Measurements from ENCODE around the gene GRID1.

DNA sequence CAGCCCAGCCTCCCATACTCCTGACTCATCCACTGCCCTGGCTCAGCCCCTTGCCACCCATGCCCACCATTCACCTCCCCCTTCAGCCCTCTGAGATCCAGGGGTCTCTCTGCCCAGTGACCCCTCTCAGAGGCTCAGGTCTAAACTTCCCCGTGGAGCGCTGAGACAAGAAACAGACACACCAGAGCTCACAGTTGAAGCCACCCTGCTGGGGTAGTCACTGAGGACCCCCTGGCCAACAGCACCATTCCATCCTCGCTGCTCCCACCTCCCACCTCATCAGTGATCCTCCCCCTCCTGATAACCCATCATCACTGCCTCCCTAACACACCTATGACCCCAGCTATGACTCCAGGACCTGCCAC is 100.7 kb downstream of the GRID1 start:
- TF ChIP-seq, protein P1, sequence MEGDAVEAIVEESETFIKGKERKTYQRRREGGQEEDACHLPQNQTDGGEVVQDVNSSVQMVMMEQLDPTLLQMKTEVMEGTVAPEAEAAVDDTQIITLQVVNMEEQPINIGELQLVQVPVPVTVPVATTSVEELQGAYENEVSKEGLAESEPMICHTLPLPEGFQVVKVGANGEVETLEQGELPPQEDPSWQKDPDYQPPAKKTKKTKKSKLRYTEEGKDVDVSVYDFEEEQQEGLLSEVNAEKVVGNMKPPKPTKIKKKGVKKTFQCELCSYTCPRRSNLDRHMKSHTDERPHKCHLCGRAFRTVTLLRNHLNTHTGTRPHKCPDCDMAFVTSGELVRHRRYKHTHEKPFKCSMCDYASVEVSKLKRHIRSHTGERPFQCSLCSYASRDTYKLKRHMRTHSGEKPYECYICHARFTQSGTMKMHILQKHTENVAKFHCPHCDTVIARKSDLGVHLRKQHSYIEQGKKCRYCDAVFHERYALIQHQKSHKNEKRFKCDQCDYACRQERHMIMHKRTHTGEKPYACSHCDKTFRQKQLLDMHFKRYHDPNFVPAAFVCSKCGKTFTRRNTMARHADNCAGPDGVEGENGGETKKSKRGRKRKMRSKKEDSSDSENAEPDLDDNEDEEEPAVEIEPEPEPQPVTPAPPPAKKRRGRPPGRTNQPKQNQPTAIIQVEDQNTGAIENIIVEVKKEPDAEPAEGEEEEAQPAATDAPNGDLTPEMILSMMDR (IDR thresholded peaks at IDR 0.05; ENCODE audit: low read length), result no peak
- TF ChIP-seq EZH2 (optimal IDR thresholded peaks at IDR 0.05; ENCODE audit: low read depth, low read length), result no peak
- TF ChIP-seq EZH2phosphoT487 (IDR thresholded peaks at IDR 0.05; ENCODE audit: low read length), result no peak
